ENCODE measurements around the gene SLC44A1.

Gene SLC44A1

GRCh38 chr9:105316703-105317102 lies 72.3 kb downstream of the SLC44A1 start:
- H3K4me1 Mint-ChIP-seq (ENCODE audit: low read depth) = no peaks in the 10 kb centered on the region
- no peak overlapping the region for H3K4me3 Mint-ChIP-seq
- H3K9me3 Mint-ChIP-seq = no peaks in the 10 kb centered on the region
- DNase-seq = no peak
- H3K36me3 Mint-ChIP-seq (ENCODE audit: low read depth) = peaks cover 5% of the 10 kb centered on the region
- no peaks in the 10 kb centered on the region for H3K27me3 Mint-ChIP-seq
- H3K27ac Mint-ChIP-seq = no peak overlapping the region

GRCh38 chr9:105318729-105319191 lies 74.3 kb downstream of the SLC44A1 start:
- no peaks in the 10 kb centered on the region for H3K27me3 Mint-ChIP-seq
- peaks cover 5% of the 10 kb centered on the region for H3K36me3 Mint-ChIP-seq (ENCODE audit: low read depth)
- H3K9me3 Mint-ChIP-seq = no peaks in the 10 kb centered on the region
- H3K27ac Mint-ChIP-seq = no peak overlapping the region
- no peak overlapping the region for H3K4me3 Mint-ChIP-seq
- no peaks in the 10 kb centered on the region for H3K4me1 Mint-ChIP-seq (ENCODE audit: low read depth)
- no peak for DNase-seq

- H3K4me3 Mint-ChIP-seq = no peak overlapping the region
- H3K4me1 Mint-ChIP-seq (ENCODE audit: low read depth) = no peaks in the 10 kb centered on the region
- H3K36me3 Mint-ChIP-seq (ENCODE audit: low read depth) = peaks cover 5% of the 10 kb centered on the region
Measured at GRCh38 chr9:105319202-105319813, 74.9 kb downstream of the SLC44A1 start.

GRCh38 chr9:105320568-105320967 lies 76.1 kb downstream of the SLC44A1 start:
- no peaks in the 10 kb centered on the region for H3K9me3 Mint-ChIP-seq
- no peaks in the 10 kb centered on the region for H3K4me1 Mint-ChIP-seq (ENCODE audit: low read depth)
- DNase-seq = no peak
- no peak overlapping the region for H3K4me3 Mint-ChIP-seq
- H3K27ac Mint-ChIP-seq = no peak overlapping the region
- peaks cover 2% of the 10 kb centered on the region for H3K36me3 Mint-ChIP-seq (ENCODE audit: low read depth)
- H3K27me3 Mint-ChIP-seq = no peaks in the 10 kb centered on the region

More at GRCh38 chr9:105319202-105319813, 74.9 kb downstream of the SLC44A1 start:
- no peaks in the 10 kb centered on the region for H3K9me3 Mint-ChIP-seq
- no peak overlapping the region for H3K27ac Mint-ChIP-seq
- H3K27me3 Mint-ChIP-seq = no peaks in the 10 kb centered on the region
- DNase-seq = no peak

- no peaks in the 10 kb centered on the region for H3K9me3 Mint-ChIP-seq
- peaks cover 2% of the 10 kb centered on the region for H3K4me1 Mint-ChIP-seq (ENCODE audit: low read depth)
- H3K4me3 Mint-ChIP-seq = no peak overlapping the region
- H3K27me3 Mint-ChIP-seq = no peaks in the 10 kb centered on the region
- DNase-seq = no peak
- no peaks in the 10 kb centered on the region for H3K36me3 Mint-ChIP-seq (ENCODE audit: low read depth)
- no peak overlapping the region for H3K27ac Mint-ChIP-seq
Measured at GRCh38 chr9:105328296-105328695, 83.8 kb downstream of the SLC44A1 start.

- no peaks in the 10 kb centered on the region for H3K27me3 Mint-ChIP-seq
- H3K36me3 Mint-ChIP-seq (ENCODE audit: low read depth) = no peaks in the 10 kb centered on the region
- H3K9me3 Mint-ChIP-seq = no peaks in the 10 kb centered on the region
- no peak for DNase-seq
- peaks cover 2% of the 10 kb centered on the region for H3K4me1 Mint-ChIP-seq (ENCODE audit: low read depth)
- no peak overlapping the region for H3K4me3 Mint-ChIP-seq
- no peak overlapping the region for H3K27ac Mint-ChIP-seq
Measured at GRCh38 chr9:105328872-105329718, 84.6 kb downstream of the SLC44A1 start.

- DNase-seq = no peak
- Mint-ChIP-seq H3K9me3 (no peaks in the 10 kb centered on the region), H3K4me1 (ENCODE audit: low read depth) (peaks cover 2% of the 10 kb centered on the region), H3K27ac (no peak overlapping the region), H3K4me3 (no peak overlapping the region), H3K27me3 (no peaks in the 10 kb centered on the region), H3K36me3 (ENCODE audit: low read depth) (no peaks in the 10 kb centered on the region)
Measured at GRCh38 chr9:105329719-105330062, 85.2 kb downstream of the SLC44A1 start.

- H3K4me1 Mint-ChIP-seq (ENCODE audit: low read depth) = peaks cover 2% of the 10 kb centered on the region
- no peaks in the 10 kb centered on the region for H3K36me3 Mint-ChIP-seq (ENCODE audit: low read depth)
- no peak for DNase-seq
- H3K27me3 Mint-ChIP-seq = no peaks in the 10 kb centered on the region
- no peaks in the 10 kb centered on the region for H3K9me3 Mint-ChIP-seq
- H3K27ac Mint-ChIP-seq = no peak overlapping the region
- H3K4me3 Mint-ChIP-seq = no peak overlapping the region
Measured at GRCh38 chr9:105330201-105330600, 85.8 kb downstream of the SLC44A1 start.

- Mint-ChIP-seq H3K9me3 (no peaks in the 10 kb centered on the region), H3K4me1 (ENCODE audit: low read depth) (peaks cover 2% of the 10 kb centered on the region), H3K4me3 (no peak overlapping the region), H3K27me3 (no peaks in the 10 kb centered on the region), H3K36me3 (ENCODE audit: low read depth) (peaks cover 2% of the 10 kb centered on the region), H3K27ac (no peak overlapping the region)
- no peak for DNase-seq
Measured at GRCh38 chr9:105330755-105331154, 86.3 kb downstream of the SLC44A1 start.

GRCh38 chr9:105331160-105331559 lies 86.7 kb downstream of the SLC44A1 start:
- no peaks in the 10 kb centered on the region for H3K27me3 Mint-ChIP-seq
- H3K4me1 Mint-ChIP-seq (ENCODE audit: low read depth) = peaks cover 2% of the 10 kb centered on the region
- peaks cover 4% of the 10 kb centered on the region for H3K36me3 Mint-ChIP-seq (ENCODE audit: low read depth)
- no peak for DNase-seq
- H3K9me3 Mint-ChIP-seq = no peaks in the 10 kb centered on the region
- H3K4me3 Mint-ChIP-seq = no peak overlapping the region
- H3K27ac Mint-ChIP-seq = no peak overlapping the region

- Mint-ChIP-seq H3K27ac (no peak overlapping the region), H3K27me3 (no peaks in the 10 kb centered on the region), H3K36me3 (ENCODE audit: low read depth) (peaks cover 9% of the 10 kb centered on the region), H3K4me3 (no peak overlapping the region), H3K4me1 (ENCODE audit: low read depth) (peaks cover 2% of the 10 kb centered on the region), H3K9me3 (no peaks in the 10 kb centered on the region)
- DNase-seq = no peak
Measured at GRCh38 chr9:105331755-105332154, 87.3 kb downstream of the SLC44A1 start.

GRCh38 chr9:105332471-105332870 lies 88.0 kb downstream of the SLC44A1 start:
- DNase-seq = no peak
- H3K36me3 Mint-ChIP-seq (ENCODE audit: low read depth) = peaks cover 15% of the 10 kb centered on the region
- H3K27me3 Mint-ChIP-seq = no peaks in the 10 kb centered on the region
- H3K9me3 Mint-ChIP-seq = no peaks in the 10 kb centered on the region
- no peak overlapping the region for H3K4me3 Mint-ChIP-seq
- H3K4me1 Mint-ChIP-seq (ENCODE audit: low read depth) = peaks cover 2% of the 10 kb centered on the region
- H3K27ac Mint-ChIP-seq = no peak overlapping the region

- Mint-ChIP-seq H3K27me3 (no peaks in the 10 kb centered on the region), H3K4me3 (no peak overlapping the region), H3K4me1 (ENCODE audit: low read depth) (peaks cover 2% of the 10 kb centered on the region), H3K27ac (no peak overlapping the region), H3K36me3 (ENCODE audit: low read depth) (peaks cover 19% of the 10 kb centered on the region), H3K9me3 (no peaks in the 10 kb centered on the region)
- no peak for DNase-seq
Measured at GRCh38 chr9:105333076-105333475, 88.6 kb downstream of the SLC44A1 start.

GRCh38 chr9:105333811-105334210 lies 89.4 kb downstream of the SLC44A1 start:
- Mint-ChIP-seq H3K36me3 (ENCODE audit: low read depth) (peaks cover 19% of the 10 kb centered on the region), H3K4me3 (no peak overlapping the region), H3K4me1 (ENCODE audit: low read depth) (peaks cover 2% of the 10 kb centered on the region), H3K27me3 (no peaks in the 10 kb centered on the region), H3K9me3 (no peaks in the 10 kb centered on the region), H3K27ac (no peak overlapping the region)
- no peak for DNase-seq

- Mint-ChIP-seq H3K36me3 (ENCODE audit: low read depth) (peaks cover 19% of the 10 kb centered on the region), H3K27me3 (no peaks in the 10 kb centered on the region), H3K27ac (no peak overlapping the region), H3K4me3 (no peak overlapping the region), H3K9me3 (no peaks in the 10 kb centered on the region), H3K4me1 (ENCODE audit: low read depth) (peaks cover 22% of the 10 kb centered on the region)
- no peak for DNase-seq
Measured at GRCh38 chr9:105338308-105338707, 93.9 kb downstream of the SLC44A1 start.

Measured in activated T-cell treated with anti-CD3 and anti-CD28 coated beads, Interleukin-2, amount 50 U/mL, for 24 hours (primary cell).